Measurements from ENCODE around the gene SPINK14.
A peak's percentile ranks its signal among the peaks of the same experiment; 100 is the strongest.

Gene SPINK14

GRCh38 chr5:148168246-148168645 lies at the start of gene SPINK14:
SPINK14 (plus strand) TSS chr5:148168546; CDS start chr5:148169733, 1,187 bp downstream.
- FAIRE-seq: no peak

GRCh38 chr5:148120317-148120716 lies 48.0 kb upstream of the SPINK14 start:
- FAIRE-seq: no peak

GRCh38 chr5:148125641-148126040 lies 42.7 kb upstream of the SPINK14 start:
- no peak for FAIRE-seq

GRCh38 chr5:148135091-148136048 lies 33.0 kb upstream of the SPINK14 start:
- FAIRE-seq: no peak

- FAIRE-seq: no peak
Measured at GRCh38 chr5:148140846-148141245, 27.5 kb upstream of the SPINK14 start.

GRCh38 chr5:148141645-148142044 lies 26.7 kb upstream of the SPINK14 start:
- FAIRE-seq: no peak

GRCh38 chr5:148145916-148146315 lies 22.4 kb upstream of the SPINK14 start:
- FAIRE-seq: no peak

- FAIRE-seq: no peak
Measured at GRCh38 chr5:148146487-148146886, 21.9 kb upstream of the SPINK14 start.

GRCh38 chr5:148147415-148147814 lies 20.9 kb upstream of the SPINK14 start:
- FAIRE-seq: no peak

- FAIRE-seq: no peak
Measured at GRCh38 chr5:148151872-148152271, 16.5 kb upstream of the SPINK14 start.

GRCh38 chr5:148152781-148153180 lies 15.6 kb upstream of the SPINK14 start:
- FAIRE-seq: no peak

- FAIRE-seq: no peak
Measured at GRCh38 chr5:148156609-148157008, 11.7 kb upstream of the SPINK14 start.

- no peak for FAIRE-seq
Measured at GRCh38 chr5:148162038-148162437, 6.3 kb upstream of the SPINK14 start.

- FAIRE-seq: no peak
Measured at GRCh38 chr5:148163345-148163744, 5.0 kb upstream of the SPINK14 start.

GRCh38 chr5:148166550-148167283 lies 1.6 kb upstream of the SPINK14 start:
- FAIRE-seq: no peak

- no peak for FAIRE-seq
Measured at GRCh38 chr5:148172377-148172776, 4.0 kb downstream of the SPINK14 start.

- no peak for FAIRE-seq
Measured at GRCh38 chr5:148176480-148176879, 8.1 kb downstream of the SPINK14 start.

GRCh38 chr5:148177207-148177606 lies 8.9 kb downstream of the SPINK14 start:
- no peak for FAIRE-seq

- peak; percentile 82 for FAIRE-seq
Measured at GRCh38 chr5:148179234-148179824, 11.0 kb downstream of the SPINK14 start.

- FAIRE-seq: no peak
Measured at GRCh38 chr5:148186248-148187003, 18.1 kb downstream of the SPINK14 start.

- FAIRE-seq: no peak
Measured at GRCh38 chr5:148191010-148191409, 22.7 kb downstream of the SPINK14 start.

- FAIRE-seq: no peak
Measured at GRCh38 chr5:148193202-148193601, 24.9 kb downstream of the SPINK14 start.

GRCh38 chr5:148201151-148201550 lies 32.8 kb downstream of the SPINK14 start:
- no peak for FAIRE-seq
